MM.1S (cell line): ENCODE data around the gene CSNK1G3.
"Not testable (repeated sequence)": the region's sequence is repeated elsewhere in the genome, so short reads cannot be mapped to it uniquely, and the experiment has no call there.

Experiments
- DNase-seq: peaks from one replicate; pipeline ENCODE4 v3.0.0-alpha.2; 2015
- H2AFZ ChIP-seq: fragments of 300-600 bp; sonication (generic); 2 replicates; pipeline ENCODE4 v1.6.0; 2016; ENCODE audit warnings: antibody characterized with exemption, low read length
- H3F3A ChIP-seq: fragments of 300-600 bp; sonication (generic); 2 replicates; pipeline ENCODE4 v1.6.1; 2016; ENCODE audit warnings: mild to moderate bottlenecking, antibody characterized with exemption, low read length, moderate library complexity, mixed read lengths; ENCODE audit not compliant: insufficient read depth
- H3K27ac ChIP-seq: fragments of 300-600 bp; sonication (generic); 2 replicates; pipeline ENCODE4 v1.5.1; 2016; ENCODE audit warnings: mild to moderate bottlenecking, low read length
- H3K27me3 ChIP-seq: fragments of 300-600 bp; sonication (generic); replicated peaks from 2 replicates; pipeline ENCODE4 v1.6.0; 2016; ENCODE audit warnings: low read length; ENCODE audit not compliant: insufficient read depth
- H3K36me3 ChIP-seq: fragments of 300-600 bp; sonication (generic); replicated peaks from 2 replicates; pipeline ENCODE4 v1.6.1; 2016; ENCODE audit warnings: mild to moderate bottlenecking, low read length, mixed read lengths; ENCODE audit not compliant: insufficient read depth
- H3K4me1 ChIP-seq: fragments of 300-600 bp; sonication (generic); 2 replicates; pipeline ENCODE4 v1.6.1; 2016; ENCODE audit warnings: low read length, mixed read lengths
- H3K4me2 ChIP-seq: fragments of 300-600 bp; sonication (generic); 2 replicates; pipeline ENCODE4 v1.6.0; 2016; ENCODE audit warnings: low read depth, low read length
- H3K4me3 ChIP-seq: fragments of 300-600 bp; sonication (generic); 2 replicates; pipeline ENCODE4 v1.5.1; 2016; ENCODE audit warnings: low read length, mixed read lengths
- H3K79me2 ChIP-seq: fragments of 300-600 bp; sonication (generic); 2 replicates; pipeline ENCODE4 v1.6.1; 2016; ENCODE audit warnings: mixed run types, low read length, mixed read lengths
- H3K9ac ChIP-seq: fragments of 300-600 bp; sonication (generic); 2 replicates; pipeline ENCODE4 v1.6.1; 2016; ENCODE audit warnings: low read length, mixed read lengths
- H3K9me2 ChIP-seq: fragments of 300-600 bp; sonication (generic); replicated peaks from 2 replicates; pipeline ENCODE4 v1.6.1; 2016; ENCODE audit warnings: mild to moderate bottlenecking, low read length, mixed read lengths; ENCODE audit not compliant: insufficient read depth
- H3K9me3 ChIP-seq: fragments of 300-600 bp; sonication (generic); replicated peaks from 2 replicates; pipeline ENCODE4 v1.6.1; 2016; ENCODE audit warnings: mild to moderate bottlenecking, low read length, mixed read lengths; ENCODE audit not compliant: insufficient read depth
- H4K20me1 ChIP-seq: fragments of 300-600 bp; sonication (generic); 2 replicates; pipeline ENCODE4 v1.6.1; 2016; ENCODE audit warnings: mild to moderate bottlenecking, low read length, moderate library complexity, mixed read lengths; ENCODE audit not compliant: insufficient read depth
- CTCF ChIP-seq: fragments of 300-600 bp; sonication (generic); IDR thresholded peaks from 2 replicates; pipeline ENCODE4 v1.5.1; 2016; ENCODE audit warnings: antibody characterized with exemption, low read length, mixed read lengths
- EZH2 ChIP-seq: fragments of 300-600 bp; sonication (generic); optimal IDR thresholded peaks from 2 replicates; pipeline ENCODE3; 2017; ENCODE audit warnings: low read depth, mild to moderate bottlenecking, antibody characterized with exemption, low read length, mixed read lengths
- EZH2phosphoT487 ChIP-seq: fragments of 300-600 bp; sonication (generic); IDR thresholded peaks from 2 replicates; pipeline ENCODE4 v1.6.1; 2018; ENCODE audit warnings: antibody characterized with exemption, low read length

Gene CSNK1G3

GRCh38 chr5:123486951-123487655 is 24.9 kb upstream of the CSNK1G3 start:
- Histone ChIP-seq H3K27me3 (no peaks in the 10 kb centered on the region), H2AFZ (no peak overlapping the region), H3K9me2 (no peaks in the 10 kb centered on the region), H3K79me2 (no peaks in the 10 kb centered on the region), H3K27ac (no peak overlapping the region), H3K4me2 (no peak overlapping the region), H4K20me1 (no peaks in the 10 kb centered on the region), H3K9ac (no peak overlapping the region), H3K36me3 (no peaks in the 10 kb centered on the region), H3K4me3 (no peak overlapping the region), H3K4me1 (no peaks in the 10 kb centered on the region), H3F3A (no peaks in the 10 kb centered on the region), H3K9me3 (no peaks in the 10 kb centered on the region)
- TF ChIP-seq EZH2phosphoT487 (no peak), EZH2 (no peak), CTCF (no peak)
- DNase-seq = no peak

GRCh38 chr5:123490974-123491373 is 21.0 kb upstream of the CSNK1G3 start:
- no peaks in the 10 kb centered on the region for H3F3A ChIP-seq
- H3K4me2 ChIP-seq = no peak overlapping the region
- H3K27me3 ChIP-seq = no peaks in the 10 kb centered on the region
- H4K20me1 ChIP-seq = no peaks in the 10 kb centered on the region
- H3K4me3 ChIP-seq = no peak overlapping the region
- H3K36me3 ChIP-seq = no peaks in the 10 kb centered on the region
- H2AFZ ChIP-seq = no peak overlapping the region
- no peaks in the 10 kb centered on the region for H3K9me2 ChIP-seq
- TF ChIP-seq EZH2phosphoT487 (no peak), CTCF (no peak), EZH2 (no peak)
- H3K79me2 ChIP-seq = no peaks in the 10 kb centered on the region
- no peaks in the 10 kb centered on the region for H3K9me3 ChIP-seq
- H3K27ac ChIP-seq = no peak overlapping the region
- H3K9ac ChIP-seq = no peak overlapping the region
- DNase-seq = no peak
- no peaks in the 10 kb centered on the region for H3K4me1 ChIP-seq

- H3K79me2 ChIP-seq, H3K4me3 ChIP-seq, H3K4me2 ChIP-seq, H3K27ac ChIP-seq, H3K9me2 ChIP-seq, H3K9me3 ChIP-seq, H3K4me1 ChIP-seq, H2AFZ ChIP-seq, H3K9ac ChIP-seq, H4K20me1 ChIP-seq, H3F3A ChIP-seq, DNase-seq, H3K36me3 ChIP-seq, H3K27me3 ChIP-seq: not testable (repeated sequence)
These were observed 16.8 kb upstream of the CSNK1G3 start for GRCh38 chr5:123495211-123495610.

- Histone ChIP-seq H2AFZ (no peak overlapping the region), H3K4me2 (no peak overlapping the region), H3K9ac (no peak overlapping the region), H3K4me3 (no peak overlapping the region), H3F3A (no peaks in the 10 kb centered on the region), H3K36me3 (no peaks in the 10 kb centered on the region), H4K20me1 (no peaks in the 10 kb centered on the region), H3K27me3 (no peaks in the 10 kb centered on the region), H3K9me2 (no peaks in the 10 kb centered on the region), H3K79me2 (no peaks in the 10 kb centered on the region), H3K27ac (no peak overlapping the region), H3K4me1 (no peaks in the 10 kb centered on the region), H3K9me3 (no peaks in the 10 kb centered on the region)
- DNase-seq = no peak
- TF ChIP-seq CTCF (no peak), EZH2phosphoT487 (no peak), EZH2 (no peak)
These were observed 15.1 kb upstream of the CSNK1G3 start for GRCh38 chr5:123496892-123497291.
